Bone marrow (tissue), 2 donors: ENCODE measurements around the gene PELI2.

Experiments
- DNase-seq, 2 donors: peaks; one replicate each; lab custom pipeline; 2025; lab: John Stamatoyannopoulos, UW

Gene PELI2

GRCh38 chr14:56299306-56299984 lies 181.2 kb downstream of the PELI2 start:
- DNase-seq: no peak

GRCh38 chr14:56300495-56300894 lies 182.3 kb downstream of the PELI2 start:
- no peak for DNase-seq

GRCh38 chr14:56304456-56304855 lies 186.2 kb downstream of the PELI2 start:
- no peak for DNase-seq

GRCh38 chr14:56309198-56309597 lies 191.0 kb downstream of the PELI2 start:
- no peak for DNase-seq

GRCh38 chr14:56310643-56311042 lies 192.4 kb downstream of the PELI2 start:
- peak in 1 of 2 donors; percentile 67 for DNase-seq

- no peak for DNase-seq
These were observed 195.6 kb downstream of the PELI2 start for GRCh38 chr14:56313789-56314188.

- DNase-seq: no peak
These were observed 200.3 kb downstream of the PELI2 start for GRCh38 chr14:56318393-56319115.

GRCh38 chr14:56321861-56322260 lies 203.7 kb downstream of the PELI2 start:
- no peak for DNase-seq

- DNase-seq: no peak
These were observed 204.3 kb downstream of the PELI2 start for GRCh38 chr14:56322531-56322930.

GRCh38 chr14:56324454-56324853 lies 206.2 kb downstream of the PELI2 start:
- DNase-seq: no peak

- DNase-seq: no peak
These were observed 206.9 kb downstream of the PELI2 start for GRCh38 chr14:56324856-56325699.

- DNase-seq: no peak
These were observed 209.8 kb downstream of the PELI2 start for GRCh38 chr14:56328021-56328420.

- no peak for DNase-seq
These were observed 213.5 kb downstream of the PELI2 start for GRCh38 chr14:56331592-56332216.

GRCh38 chr14:56333359-56334292 lies 215.4 kb downstream of the PELI2 start:
- DNase-seq: peak in 1 of 2 donors; percentile 87

- DNase-seq: no peak
These were observed 216.2 kb downstream of the PELI2 start for GRCh38 chr14:56334458-56334857.

- DNase-seq: no peak
These were observed 220.5 kb downstream of the PELI2 start for GRCh38 chr14:56338674-56339073.

- DNase-seq: peak; percentile 67 to 97
These were observed 221.9 kb downstream of the PELI2 start for GRCh38 chr14:56339855-56340701.

- DNase-seq: no peak
These were observed 222.7 kb downstream of the PELI2 start for GRCh38 chr14:56340932-56341331.

GRCh38 chr14:56341766-56342493 lies 223.7 kb downstream of the PELI2 start:
- no peak for DNase-seq
